ENCODE measurements around the gene PUM2.

Gene PUM2

DNA sequence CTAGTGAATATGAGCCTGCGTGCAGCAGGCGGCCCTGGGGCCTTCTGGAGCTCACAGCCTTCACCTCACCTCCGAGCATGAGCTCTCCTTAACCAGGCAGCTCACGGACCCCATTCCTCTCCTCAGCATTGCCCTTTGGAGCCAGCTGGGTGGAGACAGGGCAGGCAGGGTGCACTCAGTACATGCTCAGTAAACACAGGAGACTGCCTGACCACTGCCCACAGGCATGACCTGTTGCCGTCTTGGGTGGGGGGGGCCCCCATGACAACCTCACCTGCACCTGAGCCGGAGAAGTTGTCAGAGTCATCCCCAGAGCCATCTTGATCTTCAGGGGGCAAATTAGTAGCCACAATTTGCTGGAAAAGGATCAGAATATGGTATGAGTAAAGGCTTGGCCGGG lies 145.6 kb downstream of the PUM2 start:
- no peak overlapping the region for H3K4me3 Mint-ChIP-seq
- no peaks in the 10 kb centered on the region for H3K36me3 Mint-ChIP-seq
- ATAC-seq: no peak

GRCh38 chr2:20203521-20204225 lies 147.0 kb downstream of the PUM2 start:
- Mint-ChIP-seq H3K27ac (no peak overlapping the region), H3K4me3 (no peak overlapping the region), H3K9me3 (no peaks in the 10 kb centered on the region), H3K4me1 (peaks cover 9% of the 10 kb centered on the region), H3K36me3 (no peaks in the 10 kb centered on the region)
- DNase-seq (ENCODE audit: low spot score in 2 of 2) (no peak), ATAC-seq (no peak)

More for the DNA sequence above, 145.6 kb downstream of the PUM2 start:
- peaks cover 9% of the 10 kb centered on the region for H3K4me1 Mint-ChIP-seq
- DNase-seq (ENCODE audit: low spot score in 2 of 2): no peak
- H3K27ac Mint-ChIP-seq: no peak overlapping the region
- no peaks in the 10 kb centered on the region for H3K9me3 Mint-ChIP-seq

DNA sequence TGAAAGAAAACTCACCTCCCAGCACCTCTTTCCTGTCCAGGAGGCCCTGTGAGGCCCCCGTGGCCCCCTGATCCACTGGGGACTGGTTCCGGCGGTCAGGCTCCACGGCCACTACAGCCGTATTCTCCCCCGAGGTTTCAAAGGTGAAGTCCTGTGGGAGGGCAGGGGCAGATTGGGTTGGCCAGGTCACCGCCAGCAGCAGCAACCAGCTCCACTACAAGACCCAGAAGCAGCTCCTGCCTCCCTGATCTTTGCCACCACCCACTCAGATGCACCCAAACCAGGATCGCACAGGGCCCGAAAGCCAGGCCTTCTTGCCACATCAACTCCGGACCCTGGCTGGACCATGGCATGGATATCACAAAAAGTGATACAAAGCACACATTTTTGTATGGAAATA lies 147.6 kb downstream of the PUM2 start:
- H3K9me3 Mint-ChIP-seq: no peaks in the 10 kb centered on the region
- H3K4me3 Mint-ChIP-seq: no peak overlapping the region
- peaks cover 4% of the 10 kb centered on the region for H3K4me1 Mint-ChIP-seq
- H3K36me3 Mint-ChIP-seq: no peaks in the 10 kb centered on the region
- no peak overlapping the region for H3K27ac Mint-ChIP-seq
- no peak for DNase-seq (ENCODE audit: low spot score in 2 of 2)
- ATAC-seq: no peak

DNA sequence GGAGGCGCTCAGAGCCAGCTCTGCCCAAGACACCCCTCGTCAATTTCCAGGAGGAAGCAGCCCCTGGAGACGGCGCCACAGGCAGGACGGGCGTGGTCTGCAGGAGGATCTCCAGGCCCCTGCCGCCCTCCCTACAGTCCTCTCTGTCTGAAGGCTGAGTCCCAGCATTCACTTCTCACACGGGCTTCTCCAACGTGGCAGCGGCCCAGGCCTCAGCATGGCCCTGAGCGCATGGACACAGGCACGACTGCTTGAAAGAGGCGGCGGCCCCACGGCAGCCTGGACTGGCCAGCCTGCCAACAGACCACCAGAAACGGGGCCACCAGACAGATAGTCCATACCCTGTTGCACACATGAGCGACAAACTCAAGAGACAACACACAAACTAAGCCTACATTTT lies 149.0 kb downstream of the PUM2 start:
- no peak overlapping the region for H3K4me3 Mint-ChIP-seq
- ATAC-seq: no peak

DNA sequence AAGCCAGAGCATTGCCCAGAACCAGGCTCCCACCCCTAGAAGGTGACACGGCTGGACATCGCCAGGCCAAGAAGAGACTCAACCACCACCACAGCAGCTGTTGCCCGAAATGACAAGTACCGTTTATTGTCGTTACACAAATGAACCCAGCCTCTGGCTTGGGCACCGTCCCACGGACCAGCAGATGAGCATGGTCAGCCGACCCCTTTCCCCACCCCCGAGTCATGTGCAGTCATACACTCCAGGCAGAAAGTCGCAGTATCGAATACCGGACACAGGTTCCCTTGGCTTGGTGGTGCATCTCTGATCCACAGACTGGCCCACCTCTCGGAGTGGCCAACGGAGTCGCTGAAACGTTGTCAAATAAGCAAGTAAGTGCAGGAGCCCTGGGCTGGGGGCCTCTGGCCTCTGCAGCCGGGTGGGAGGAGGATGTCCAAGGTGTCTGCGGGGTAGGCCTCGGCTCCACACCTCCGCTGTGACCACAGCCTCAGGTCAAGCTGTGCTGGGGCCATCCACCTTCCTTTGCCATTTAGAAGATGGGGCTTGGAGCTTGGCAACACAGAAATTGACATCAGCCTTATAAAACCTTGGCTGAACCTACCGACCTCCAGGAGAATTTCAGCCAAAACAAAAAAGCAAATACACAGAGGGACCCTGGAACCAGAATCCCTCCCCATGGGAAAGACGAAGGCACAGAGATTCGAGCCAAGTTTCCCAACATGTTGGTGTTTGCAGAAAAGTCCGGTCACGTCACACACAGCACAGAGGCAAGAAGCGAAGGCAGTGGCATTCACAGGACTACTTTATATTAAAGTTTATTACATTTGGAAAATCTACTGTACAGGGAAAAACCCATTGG lies 149.7 kb downstream of the PUM2 start:
- no peaks in the 10 kb centered on the region for H3K4me1 Mint-ChIP-seq
- no peak overlapping the region for H3K27ac Mint-ChIP-seq

More for the DNA sequence above, 149.0 kb downstream of the PUM2 start:
- Mint-ChIP-seq H3K4me1 (no peaks in the 10 kb centered on the region), H3K36me3 (no peaks in the 10 kb centered on the region), H3K27ac (no peak overlapping the region), H3K9me3 (no peaks in the 10 kb centered on the region)
- DNase-seq (ENCODE audit: low spot score in 2 of 2): no peak

GRCh38 chr2:20199633-20200270 lies 150.9 kb downstream of the PUM2 start:
- DNase-seq (ENCODE audit: low spot score in 2 of 2): no peak
- no peak overlapping the region for H3K4me3 Mint-ChIP-seq
- no peak for ATAC-seq
- no peaks in the 10 kb centered on the region for H3K4me1 Mint-ChIP-seq
- H3K27ac Mint-ChIP-seq: no peak overlapping the region
- H3K36me3 Mint-ChIP-seq: no peaks in the 10 kb centered on the region
- no peaks in the 10 kb centered on the region for H3K9me3 Mint-ChIP-seq

More for the DNA sequence above, 149.7 kb downstream of the PUM2 start:
- no peak for ATAC-seq
- no peak overlapping the region for H3K4me3 Mint-ChIP-seq
- H3K9me3 Mint-ChIP-seq: no peaks in the 10 kb centered on the region
- H3K36me3 Mint-ChIP-seq: no peaks in the 10 kb centered on the region
- no peak for DNase-seq (ENCODE audit: low spot score in 2 of 2)

DNA sequence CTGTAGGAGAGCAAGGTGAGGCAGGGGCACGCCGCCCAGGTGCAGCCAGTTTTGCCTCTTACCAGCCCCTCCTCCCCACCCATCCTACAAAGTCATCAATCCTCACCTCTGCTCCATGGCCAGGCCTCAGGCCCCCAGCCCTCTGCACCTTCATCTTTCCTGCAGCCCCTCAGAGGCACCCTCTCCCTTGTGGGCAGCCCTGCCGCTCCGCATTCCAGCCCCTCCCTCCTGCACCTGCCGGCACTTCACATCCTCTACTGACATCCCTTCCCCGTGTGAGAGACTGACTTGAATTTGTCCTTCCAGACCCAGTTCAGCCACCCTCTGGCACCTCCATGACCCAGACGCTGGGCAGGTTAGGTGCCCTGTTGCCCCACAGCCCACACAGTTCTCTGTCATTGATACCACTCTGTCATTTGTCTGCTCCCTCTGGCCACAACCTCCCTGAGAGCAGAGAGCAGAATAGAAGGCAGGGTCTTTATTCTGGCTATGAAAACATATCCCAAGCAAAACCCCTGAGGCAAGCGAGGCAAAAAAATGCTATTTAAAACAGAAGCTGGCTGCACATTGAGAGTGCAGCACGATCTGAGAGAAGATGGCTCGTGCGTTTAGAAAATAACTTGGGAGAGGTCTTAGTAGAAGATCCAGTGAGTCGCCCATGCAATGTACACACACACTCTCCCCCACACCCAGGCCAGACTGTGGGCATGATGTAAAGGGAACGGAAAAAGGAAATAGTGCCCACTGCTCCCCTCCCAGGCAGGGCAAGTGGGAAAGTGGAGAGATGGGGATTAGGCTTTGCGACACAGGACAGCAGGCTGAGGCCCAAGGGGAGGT lies 151.6 kb downstream of the PUM2 start:
- Mint-ChIP-seq H3K4me3 (no peak overlapping the region), H3K9me3 (no peaks in the 10 kb centered on the region), H3K4me1 (no peaks in the 10 kb centered on the region), H3K27ac (no peak overlapping the region), H3K36me3 (no peaks in the 10 kb centered on the region)
- ATAC-seq: no peak
- no peak for DNase-seq (ENCODE audit: low spot score in 2 of 2)

All from stimulated activated effector memory CD8-positive, alpha-beta T cell treated with anti-CD3 and anti-CD28 coated beads, Interleukin-12 subunit alpha, Interleukin-12 subunit beta, amount 100 ng/mL, for 72 hours (primary cell).